NCI-H69 (cell line): ENCODE results near the gene MIEF2.
"Not testable (repeated sequence)": the region's sequence is repeated elsewhere in the genome, so short reads cannot be mapped to it uniquely, and the experiment has no call there.

Source experiments
- DNase-seq: peaks from one replicate; lab custom pipeline; 2025; lab: John Stamatoyannopoulos, UW

Gene MIEF2, protein sequence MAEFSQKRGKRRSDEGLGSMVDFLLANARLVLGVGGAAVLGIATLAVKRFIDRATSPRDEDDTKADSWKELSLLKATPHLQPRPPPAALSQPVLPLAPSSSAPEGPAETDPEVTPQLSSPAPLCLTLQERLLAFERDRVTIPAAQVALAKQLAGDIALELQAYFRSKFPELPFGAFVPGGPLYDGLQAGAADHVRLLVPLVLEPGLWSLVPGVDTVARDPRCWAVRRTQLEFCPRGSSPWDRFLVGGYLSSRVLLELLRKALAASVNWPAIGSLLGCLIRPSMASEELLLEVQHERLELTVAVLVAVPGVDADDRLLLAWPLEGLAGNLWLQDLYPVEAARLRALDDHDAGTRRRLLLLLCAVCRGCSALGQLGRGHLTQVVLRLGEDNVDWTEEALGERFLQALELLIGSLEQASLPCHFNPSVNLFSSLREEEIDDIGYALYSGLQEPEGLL

DNA sequence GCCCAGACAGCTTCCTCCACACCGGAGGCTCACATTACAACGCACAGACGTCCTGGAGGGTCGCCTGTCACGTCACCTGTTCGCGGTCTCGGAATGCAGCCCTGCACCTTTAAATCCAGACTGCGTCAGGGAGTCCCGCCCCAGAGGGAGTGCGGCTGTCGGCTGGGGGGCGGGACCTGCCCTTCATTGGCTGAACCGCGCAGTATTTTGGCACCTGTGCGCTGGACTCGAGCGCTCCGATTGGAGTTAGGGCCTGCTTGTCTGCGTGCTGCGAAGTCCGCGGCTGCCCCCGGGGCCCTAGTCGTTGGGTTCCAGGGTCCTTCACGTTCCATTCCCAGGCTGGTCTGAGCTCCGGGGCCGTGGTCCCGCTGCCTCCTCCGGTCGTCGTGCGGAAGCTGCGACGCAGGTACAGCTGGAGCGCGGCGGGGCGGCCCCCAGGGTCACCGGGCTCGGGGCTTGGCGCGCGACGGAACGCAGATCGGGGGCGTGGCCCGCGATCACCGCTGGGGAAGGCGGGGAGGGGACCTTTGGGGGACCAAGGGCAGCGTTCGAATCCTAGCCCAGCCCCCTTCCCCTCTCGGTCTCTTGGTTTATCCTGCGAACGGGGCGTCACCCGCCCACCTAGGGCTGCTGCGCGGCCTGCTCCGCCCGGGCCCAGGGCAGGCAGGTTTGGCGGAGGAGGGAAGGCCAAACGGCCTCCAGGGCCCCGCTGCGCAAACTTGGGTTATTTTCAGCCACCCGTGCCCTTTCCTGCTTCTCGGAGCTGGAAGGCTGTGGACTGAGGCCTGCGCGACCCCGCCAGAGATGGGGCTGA, at the start of gene MIEF2:
Gene MIEF2, plus strand, starts transcription at position 331 of the 814 bp plus-strand sequence. CDS start 2,059 bp downstream, outside the sequence.
- peak; percentile 92 for DNase-seq

GRCh38 chr17:18213666-18214270, 46.7 kb upstream of the MIEF2 start:
- DNase-seq: no peak

DNA sequence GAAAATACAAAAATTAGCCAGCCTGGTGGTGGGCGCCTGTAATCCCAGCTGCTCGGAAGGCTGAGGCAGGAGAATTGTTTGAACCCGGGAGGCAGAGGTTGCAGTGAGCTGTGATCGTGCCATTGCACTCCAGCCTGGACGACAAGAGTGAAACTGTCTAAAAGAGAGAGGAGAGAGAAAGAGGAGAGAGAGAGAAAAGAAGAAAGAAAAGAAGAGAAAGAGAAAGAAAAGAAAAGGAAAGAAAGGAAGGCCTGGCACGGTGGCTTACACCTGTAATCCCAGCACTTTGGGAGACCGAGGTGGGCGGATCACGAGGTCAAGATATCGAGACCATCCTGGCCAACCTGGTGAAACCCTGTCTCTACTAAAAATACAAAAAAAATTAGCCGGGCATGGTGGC, 43.6 kb upstream of the MIEF2 start:
- DNase-seq: not testable (repeated sequence)

- peak; percentile 59 for DNase-seq
These were observed 42.9 kb upstream of the MIEF2 start for GRCh38 chr17:18217412-18218015.

DNA sequence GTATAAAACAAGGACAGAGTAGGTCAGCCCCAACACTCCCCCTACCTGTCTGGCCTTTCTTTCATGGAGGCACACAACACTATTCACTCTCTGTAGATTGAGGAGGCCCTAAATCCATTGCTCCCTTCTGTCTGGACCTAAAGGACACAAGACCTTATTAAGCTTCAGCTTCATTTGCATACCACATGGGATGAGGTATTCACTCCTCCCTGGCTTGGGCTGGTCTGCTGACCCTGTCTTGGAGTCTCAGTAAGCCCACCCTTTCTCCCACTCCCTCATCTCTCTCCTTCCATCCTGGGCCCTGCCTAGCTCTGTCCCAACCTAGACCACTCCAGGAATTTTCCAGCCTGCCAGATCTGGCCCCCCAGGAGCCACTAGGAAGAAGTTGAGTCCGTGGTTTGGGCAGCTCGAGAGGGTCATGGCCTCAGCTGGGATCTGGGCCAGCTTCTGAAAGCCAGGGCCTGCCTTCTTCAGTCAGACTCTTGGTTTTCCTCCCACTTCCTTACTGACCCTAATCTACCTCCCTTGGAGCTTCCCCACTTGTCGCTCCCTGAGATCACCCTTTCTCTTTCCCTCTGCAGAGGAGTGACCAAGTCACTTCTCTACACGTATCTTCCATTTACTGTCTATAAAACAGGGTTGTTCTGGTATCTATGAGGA, 41.6 kb upstream of the MIEF2 start:
- no peak for DNase-seq

- DNase-seq: no peak
These were observed 36.4 kb upstream of the MIEF2 start for GRCh38 chr17:18224053-18224386.

- no peak for DNase-seq
These were observed 35.9 kb upstream of the MIEF2 start for GRCh38 chr17:18224387-18225120.

DNA sequence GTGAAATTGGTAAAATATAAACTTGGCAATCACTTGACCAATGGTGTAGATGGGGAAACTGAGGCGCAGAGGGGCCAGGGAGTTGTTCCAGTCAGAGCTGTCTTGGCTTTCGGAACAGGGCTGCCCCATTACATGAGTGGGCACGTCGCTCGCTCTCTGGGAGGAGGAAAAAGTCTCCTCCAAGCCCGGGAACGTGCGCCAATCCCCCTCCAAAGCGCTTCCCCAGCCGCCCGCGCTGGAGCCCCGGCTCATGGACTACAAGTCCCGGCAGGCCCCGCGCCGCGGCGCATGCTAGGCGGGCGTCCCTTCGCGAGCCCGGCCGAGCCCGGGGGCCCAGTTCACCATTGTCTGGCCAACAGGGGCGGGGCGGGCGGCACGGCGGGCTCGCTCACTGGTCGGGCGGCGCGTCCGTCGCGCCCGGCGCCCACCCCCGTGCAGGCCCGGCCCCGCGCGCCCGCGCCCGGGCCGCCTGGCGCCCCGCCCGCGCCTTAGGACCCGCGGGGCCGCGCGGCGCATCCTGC, 35.3 kb upstream of the MIEF2 start, which contains the start of gene LLGL1:
Gene LLGL1, plus strand, starts transcription at position 515 of the 521 bp plus-strand sequence. CDS start 48 bp downstream, outside the sequence.
- peak; percentile 94 for DNase-seq

DNA sequence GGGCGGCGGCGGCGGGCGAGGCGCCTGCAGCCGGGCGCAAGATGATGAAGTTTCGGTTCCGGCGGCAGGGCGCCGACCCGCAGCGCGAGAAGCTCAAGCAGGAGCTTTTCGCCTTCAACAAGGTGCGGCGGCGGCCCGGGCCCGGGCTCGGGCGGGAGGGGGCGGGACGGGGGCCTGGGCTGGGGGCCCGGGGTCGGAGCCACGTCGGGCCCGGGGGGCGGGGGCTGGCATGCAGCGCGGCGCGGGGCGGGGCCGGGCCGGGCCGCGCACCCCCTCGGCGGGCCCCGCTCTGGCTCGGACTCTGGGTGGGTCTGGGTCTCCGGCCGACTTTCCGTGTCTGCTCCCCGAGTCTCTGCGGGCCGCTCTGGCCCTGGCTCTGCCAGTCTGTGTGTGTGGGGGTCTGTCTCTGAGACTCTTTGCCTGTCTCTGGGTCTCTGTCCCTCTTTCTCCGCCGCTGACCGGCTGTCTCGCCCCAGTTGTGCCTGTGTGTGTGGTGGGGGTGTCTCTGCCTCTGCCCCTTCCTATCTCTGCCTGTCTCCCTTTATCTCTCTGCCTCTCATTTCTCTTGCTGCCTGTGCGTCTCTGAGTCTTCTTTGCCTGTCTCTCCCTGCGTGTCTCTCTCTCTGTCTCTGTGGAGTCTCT, 34.7 kb upstream of the MIEF2 start:
- no peak for DNase-seq

DNA sequence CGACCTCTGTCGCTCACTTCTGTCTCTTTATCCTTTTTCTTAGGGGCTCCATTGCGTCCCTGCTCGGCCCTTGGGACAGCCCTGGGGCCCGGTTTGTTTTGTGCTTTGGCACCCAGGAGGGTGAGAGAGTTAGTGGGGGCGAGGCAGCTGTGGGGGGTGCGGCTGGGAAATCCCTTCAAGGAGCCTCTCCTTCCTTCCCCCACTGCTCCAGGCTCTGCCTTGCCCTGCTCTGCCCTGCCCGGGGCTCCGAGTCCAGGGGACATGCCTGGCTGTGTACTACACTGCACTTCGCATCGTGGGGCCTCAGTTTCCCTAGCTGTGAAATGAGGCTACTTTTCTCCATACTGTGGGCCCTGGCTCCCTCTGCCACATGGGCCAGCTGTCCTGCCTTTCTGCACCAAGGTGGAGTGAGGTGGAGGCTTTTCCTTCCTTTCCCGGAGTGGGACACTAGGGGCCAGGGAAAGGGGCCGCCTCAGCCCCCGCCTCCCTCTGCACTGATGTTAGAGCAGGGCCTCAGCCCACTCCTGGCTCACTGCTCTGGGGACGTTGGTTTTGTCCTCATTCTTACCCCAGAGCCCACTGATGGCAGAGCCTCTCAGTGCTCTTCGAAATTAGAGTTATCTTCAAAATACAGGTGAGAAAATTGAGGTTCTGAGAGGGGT, 34.0 kb upstream of the MIEF2 start:
- no peak for DNase-seq

GRCh38 chr17:18227635-18228034, 32.8 kb upstream of the MIEF2 start:
- DNase-seq: no peak

GRCh38 chr17:18228176-18228682, 32.2 kb upstream of the MIEF2 start:
- DNase-seq: no peak

DNA sequence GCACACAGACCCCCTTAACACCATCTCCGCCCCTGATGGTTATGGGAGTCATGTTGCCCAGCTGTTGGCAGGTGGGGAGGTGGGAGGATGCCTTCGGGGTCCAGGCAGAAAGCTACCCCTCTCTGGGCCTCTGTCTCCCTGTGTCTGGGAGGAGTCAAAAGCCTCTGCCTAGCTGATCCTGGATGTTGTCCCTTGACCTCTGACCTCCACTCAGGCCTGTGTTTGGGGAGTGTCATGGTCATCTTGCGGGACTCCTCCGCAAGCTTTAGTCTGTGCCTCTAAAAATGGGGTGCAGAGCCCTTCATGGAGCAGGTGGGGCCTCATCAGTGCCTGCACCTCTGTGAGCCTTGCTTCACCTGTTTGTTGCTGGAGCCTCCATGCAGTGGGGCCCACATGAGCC, 31.2 kb upstream of the MIEF2 start:
- DNase-seq: no peak

DNA sequence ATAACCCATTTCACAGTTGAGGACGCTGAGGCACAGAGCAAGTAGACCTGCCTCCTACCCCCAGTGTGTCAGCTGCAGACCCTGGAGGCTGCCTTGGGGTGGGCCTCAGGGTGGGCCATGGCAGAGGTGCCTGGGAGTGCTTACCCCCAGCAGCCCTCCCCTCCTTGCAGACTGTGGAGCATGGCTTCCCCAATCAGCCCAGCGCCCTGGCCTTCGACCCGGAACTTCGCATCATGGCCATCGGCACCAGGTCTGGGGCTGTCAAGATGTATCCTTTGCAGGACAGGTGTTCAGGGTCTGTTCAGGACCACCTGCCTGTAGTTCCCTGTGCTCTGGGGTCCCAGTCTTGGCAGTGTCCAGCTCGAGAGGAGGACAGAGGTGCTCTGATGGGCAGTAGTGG, 30.7 kb upstream of the MIEF2 start:
- no peak for DNase-seq

DNA sequence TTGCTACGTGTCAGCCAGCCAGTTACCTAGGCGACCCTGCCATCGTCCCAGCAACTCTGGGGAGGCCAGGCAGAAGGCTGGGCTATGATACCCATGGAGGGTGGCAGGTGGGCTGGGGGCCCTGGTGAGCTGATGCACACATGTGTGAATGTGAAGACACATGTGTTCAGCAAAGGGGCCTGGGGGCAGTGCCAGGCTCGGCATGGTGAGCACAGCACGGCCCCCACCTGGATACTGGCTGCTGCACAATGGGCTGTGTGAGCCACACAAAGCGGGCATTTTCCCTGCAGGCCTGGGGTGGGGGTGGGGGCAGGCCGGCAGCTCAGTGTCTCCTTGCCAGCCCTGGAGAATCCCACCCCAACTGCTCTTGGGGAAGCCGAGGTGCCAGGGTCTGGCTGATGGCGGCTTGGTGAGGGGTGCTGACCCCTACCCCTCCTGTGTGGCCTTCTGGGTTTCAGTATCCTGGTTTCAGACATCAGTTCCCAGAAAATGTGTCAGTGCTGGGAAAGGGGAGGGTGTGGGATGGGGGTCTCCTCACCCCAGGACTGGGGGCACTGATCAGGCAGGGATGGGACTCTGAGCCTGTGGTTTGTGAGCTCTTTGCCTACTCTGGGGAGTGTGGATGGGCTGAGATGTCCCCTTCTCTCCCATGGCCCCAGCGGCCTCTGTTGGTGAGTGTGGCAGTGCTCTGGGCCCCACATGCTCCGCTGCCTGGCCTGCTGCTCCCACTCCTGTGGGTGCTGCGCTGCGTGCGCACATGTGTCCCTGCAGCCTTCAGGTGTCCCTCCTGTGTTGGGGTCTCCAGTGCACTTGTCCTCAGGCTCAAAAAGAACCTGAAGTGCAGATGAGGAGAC, 29.9 kb upstream of the MIEF2 start:
- DNase-seq: no peak

DNA sequence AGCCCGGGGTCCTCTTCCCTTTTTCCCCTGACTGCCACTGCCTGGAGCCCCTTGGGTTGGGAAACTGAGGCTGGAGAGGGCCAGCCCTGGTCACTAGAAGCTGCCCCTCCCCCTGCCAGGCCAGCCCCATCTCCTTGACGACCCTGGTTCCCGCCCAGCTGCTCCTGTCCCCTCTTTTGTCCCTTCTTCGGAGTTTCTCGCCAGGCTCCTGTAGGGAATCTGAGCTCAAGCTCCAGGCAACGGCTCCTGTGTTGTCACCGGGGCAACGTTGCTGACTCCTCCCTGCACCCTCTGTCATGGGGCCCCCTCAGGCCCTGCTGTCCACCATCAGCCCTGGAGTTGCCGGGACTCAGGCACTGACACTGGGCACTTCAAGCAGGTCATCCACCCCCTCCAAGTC, 29.3 kb upstream of the MIEF2 start:
- DNase-seq: peak; percentile 17

DNA sequence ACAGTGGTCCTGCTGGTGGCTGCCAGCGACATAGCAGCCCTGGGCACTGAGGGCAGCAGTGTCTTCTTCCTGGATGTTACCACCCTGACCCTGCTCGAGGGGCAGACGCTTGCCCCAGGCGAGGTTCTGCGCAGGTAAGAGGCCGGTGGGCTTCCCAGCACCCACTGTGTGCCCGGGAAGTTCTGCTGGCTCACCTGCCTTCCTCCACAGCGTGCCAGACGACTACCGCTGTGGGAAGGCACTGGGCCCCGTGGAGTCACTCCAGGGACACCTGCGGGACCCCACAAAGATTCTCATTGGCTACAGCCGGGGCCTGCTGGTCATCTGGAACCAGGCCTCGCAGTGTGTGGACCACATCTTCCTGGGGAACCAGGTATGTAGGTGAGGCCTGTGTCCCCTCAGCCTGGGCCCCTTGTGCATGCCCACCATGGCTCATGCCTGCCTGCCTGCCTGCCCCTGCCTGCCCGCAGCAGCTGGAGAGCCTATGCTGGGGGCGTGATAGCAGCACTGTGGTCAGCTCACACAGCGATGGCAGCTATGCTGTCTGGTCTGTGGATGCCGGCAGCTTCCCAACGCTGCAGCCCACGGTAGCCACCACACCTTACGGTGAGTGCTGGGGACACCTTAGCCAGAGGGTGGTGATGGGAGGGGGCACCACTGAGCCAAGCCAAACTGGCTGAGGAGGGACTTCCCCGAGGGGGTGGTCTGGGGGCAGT, 26.5 kb upstream of the MIEF2 start:
- DNase-seq: no peak

DNA sequence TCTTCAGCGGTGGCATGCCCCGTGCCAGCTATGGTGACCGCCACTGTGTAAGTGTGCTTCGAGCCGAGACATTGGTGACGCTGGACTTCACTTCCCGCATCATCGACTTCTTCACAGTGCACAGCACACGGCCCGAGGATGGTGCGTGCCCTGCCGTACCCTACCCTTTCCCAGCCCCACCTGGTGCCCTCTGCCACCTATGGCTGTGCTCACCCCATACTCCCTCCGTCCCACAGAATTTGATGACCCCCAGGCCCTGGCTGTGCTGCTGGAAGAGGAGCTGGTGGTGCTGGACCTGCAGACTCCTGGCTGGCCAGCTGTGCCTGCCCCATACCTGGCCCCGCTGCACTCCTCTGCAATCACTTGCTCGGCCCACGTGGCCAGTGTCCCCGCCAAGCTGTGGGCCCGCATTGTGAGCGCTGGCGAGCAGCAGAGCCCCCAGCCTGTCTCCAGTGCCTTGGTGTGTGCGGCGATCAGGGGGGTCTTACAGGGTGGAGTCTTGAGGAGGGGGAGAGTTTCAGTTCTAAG, 25.5 kb upstream of the MIEF2 start:
- no peak for DNase-seq
